Panc1 (cell line): Measurements from ENCODE around the gene RMND5B. TPM values are rescaled to one million over a fixed set of nuclear protein-coding genes. Genes with fewer than 3 reads are reported as not detected.

Source experiments
- ATAC-seq: fragments of 200-7000 bp; cut with Tn5 transposase; 2 replicates; pipeline ENCODE4 v1.9.1; 2020; ENCODE audit warnings: mild to moderate bottlenecking, moderate library complexity
- BruUV-seq: library from RNA; stranded (reverse); fragments of 400-500 nt; replicated peaks from 2 replicates; lab custom pipeline; 2021; lab: Mats Ljungman, UMichigan
- CTCF ChIA-PET: fragments of 300-600 bp; sonication (Branson Sonifier 250); formaldehyde crosslinking; loops from one replicate; lab custom pipeline; 2022; ENCODE audit warnings: antibody characterized with exemption; lab: Charles Lee
- POLR2A ChIA-PET: fragments of 300-600 bp; sonication (Branson Sonifier 250); formaldehyde crosslinking; loops from one replicate; lab custom pipeline; 2022; ENCODE audit warnings: antibody characterized with exemption; lab: Charles Lee
- DNase-seq: peaks from one replicate; pipeline ENCODE4 v3.0.0-alpha.2; 2010; ENCODE audit warnings: low read depth, low spot score
- H3K27ac ChIP-seq: 2 replicates; pipeline ENCODE4 v1.5.1; 2011; ENCODE audit warnings: mild to moderate bottlenecking, low read length, inconsistent platforms
- H3K27me3 ChIP-seq: fragments of 200-500 bp; sonication (Bioruptor generic); 2 replicates; pipeline ENCODE4 v1.6.0; 2014; ENCODE audit warnings: low read length, inconsistent platforms; ENCODE audit not compliant: control insufficient read depth, insufficient read depth
- H3K36me3 ChIP-seq: fragments of 200-500 bp; sonication (Bioruptor generic); 2 replicates; pipeline ENCODE4 v1.5.1; 2014; ENCODE audit warnings: inconsistent platforms, mild to moderate bottlenecking, low read length, moderate library complexity; ENCODE audit not compliant: control insufficient read depth, insufficient read depth
- H3K4me1 ChIP-seq: 2 replicates; pipeline ENCODE4 v1.5.1; 2011; ENCODE audit warnings: inconsistent platforms, mild to moderate bottlenecking, low read length, moderate library complexity; ENCODE audit not compliant: control insufficient read depth, insufficient read depth
- H3K4me3 ChIP-seq, 2 experiments: 2 replicates each; pipeline ENCODE4 v1.5.1; 2011 to 2012; ENCODE audit warnings: low read depth in 2 of 2, low read length in 2 of 2, mild to moderate bottlenecking in 2 of 2, inconsistent platforms in 1 of 2, moderate library complexity in 1 of 2
- H3K9me3 ChIP-seq: fragments of 200-500 bp; sonication (Bioruptor generic); 2 replicates; pipeline ENCODE4 v1.5.1; 2014; ENCODE audit warnings: low read depth, mild to moderate bottlenecking, inconsistent platforms, low read length, moderate library complexity; ENCODE audit not compliant: control insufficient read depth, insufficient read depth
- CTCF ChIP-seq: fragments of 450-650 bp; IDR thresholded peaks from 2 replicates; pipeline ENCODE4 v1.5.1; 2017; ENCODE audit warnings: mild to moderate bottlenecking
- POLR2AphosphoS5 ChIP-seq: IDR thresholded peaks from 2 replicates; pipeline ENCODE4 v1.6.1; 2012; ENCODE audit warnings: mild to moderate bottlenecking, low read depth, low read length, moderate library complexity
- REST ChIP-seq, 2 experiments: IDR thresholded peaks; 2 replicates each; pipeline ENCODE4 v1.6.1; 2011 to 2012; ENCODE audit warnings: low read depth in 2 of 2, control low read depth in 1 of 2, low read length in 1 of 2, mild to moderate bottlenecking in 1 of 2, moderate library complexity in 1 of 2; ENCODE audit not compliant: insufficient read depth in 1 of 2
- SIN3A ChIP-seq: IDR thresholded peaks from 2 replicates; pipeline ENCODE4 v1.6.1; 2012; ENCODE audit warnings: low read depth, mild to moderate bottlenecking, low read length, moderate library complexity, borderline replicate concordance; ENCODE audit not compliant: insufficient read depth
- TCF7L2 ChIP-seq: IDR thresholded peaks from 2 replicates; pipeline ENCODE4 v1.6.1; 2011; ENCODE audit warnings: mild to moderate bottlenecking, low read depth, low read length, inconsistent platforms
- in situ Hi-C: cut with HindIII; loops from 2 replicates; pipeline ENCODE4 v1.10.0; 2016; ENCODE audit warnings: low sequenced_read_pairs, low pct_unique_long_range_greater_than_20kb
- intact Hi-C: fragments of 100-400 bp; cut with micrococcal nuclease; formaldehyde crosslinking; loops from one replicate; pipeline ENCODE4 v1.10.0; 2022; ENCODE audit not compliant: unreplicated experiment
- total RNA-seq: library from RNA; stranded (reverse); gene quantifications from one replicate; pipeline ENCODE4 v1.2.1, GENCODE V29; 2021; ENCODE audit not compliant: unreplicated experiment

The RMND5B gene
- total RNA-seq, 1 experiment from 2014 or later = 40.8 TPM

GRCh38 chr5:178106086-178106485 lies 24.7 kb upstream of the RMND5B start:
- ChIA-PET CTCF (interaction anchor here (0.6 to 1.6 kb wide), 4 partner anchors 14 to 28 kb away, joined by 3 to 10 read pairs (median 4); no protein-coding TSS in a partner anchor), POLR2A (no interaction called here)
- DNase-seq = no peak
- Histone ChIP-seq H3K9me3 (no peaks in the 10 kb centered on the region), H3K27ac (no peak overlapping the region), H3K4me3 (no peak overlapping the region), H3K36me3 (no peaks in the 10 kb centered on the region), H3K4me1 (no peaks in the 10 kb centered on the region), H3K27me3 (no peaks in the 10 kb centered on the region)
- in situ Hi-C loops = no loop called here
- TF ChIP-seq TCF7L2 = no peak
- intact Hi-C loops = no loop called here
- ATAC-seq = no peak
- BruUV-seq = no TSS peak

- intact Hi-C loops (no loop called here), in situ Hi-C loops (no loop called here)
- no TSS peak for BruUV-seq
- no peaks in the 10 kb centered on the region for H3K36me3 ChIP-seq
- ChIA-PET CTCF (interaction anchor here (0.6 to 1.6 kb wide), 4 partner anchors 9 to 29 kb away, joined by 3 to 10 read pairs (median 3); no protein-coding TSS in a partner anchor), POLR2A (no interaction called here)
- H3K27me3 ChIP-seq = no peaks in the 10 kb centered on the region
- no peak overlapping the region for H3K27ac ChIP-seq
- no peak for DNase-seq
- no peaks in the 10 kb centered on the region for H3K4me1 ChIP-seq
- H3K4me3 ChIP-seq = no peak overlapping the region
- ATAC-seq = no peak
- TF ChIP-seq REST (IDR thresholded peaks at IDR 0.05; ENCODE audit: insufficient read depth in 1 of 2, low read depth in 2 of 2, low read length in 1 of 2) (no peak), POLR2AphosphoS5 (no peak), TCF7L2 (no peak), SIN3A (no peak), CTCF (no peak)
- H3K9me3 ChIP-seq = no peaks in the 10 kb centered on the region
Observed at GRCh38 chr5:178106556-178107239, 24.1 kb upstream of the RMND5B start.

- CTCF ChIA-PET = interaction anchor here (1.6 kb wide), 1 partner anchor 13 kb away, joined by 3 read pairs; no protein-coding TSS in a partner anchor
- in situ Hi-C loops = no loop called here
- Histone ChIP-seq H3K9me3 (no peaks in the 10 kb centered on the region), H3K27me3 (no peaks in the 10 kb centered on the region; the same call in 1 of the 2 replicates), H3K36me3 (no peaks in the 10 kb centered on the region), H3K4me1 (no peaks in the 10 kb centered on the region), H3K4me3 (no peak overlapping the region), H3K27ac (no peak overlapping the region)
- ATAC-seq (no peak), DNase-seq (no peak)
- TF ChIP-seq SIN3A (no peak), TCF7L2 (no peak), POLR2AphosphoS5 (no peak), REST (IDR thresholded peaks at IDR 0.05; ENCODE audit: insufficient read depth in 1 of 2, low read depth in 2 of 2, low read length in 1 of 2) (no peak), CTCF (no peak)
- POLR2A ChIA-PET = no interaction called here
- intact Hi-C loops = no loop called here
- no TSS peak for BruUV-seq
Observed at GRCh38 chr5:178107756-178108310, 23.0 kb upstream of the RMND5B start.
